HCT116 (cell line): ENCODE data around the gene HMBS. TPM values are rescaled to one million over a fixed set of nuclear protein-coding genes. Genes with fewer than 3 reads are reported as not detected.

ENCODE experiments used
- ATAC-seq: fragments of 200-7000 bp; cut with Tn5 transposase; 2 replicates; pipeline ENCODE4 v1.9.1; 2020; ENCODE audit warnings: mild to moderate bottlenecking, moderate library complexity
- BruUV-seq: library from RNA; stranded (reverse); fragments of 400-500 nt; replicated peaks from 2 replicates; lab custom pipeline; 2021; lab: Mats Ljungman, UMichigan
- CTCF ChIA-PET: fragments of 300-600 bp; sonication (Branson Sonifier 250); formaldehyde crosslinking; loops from one replicate; lab custom pipeline; 2021; ENCODE audit warnings: antibody characterized with exemption; lab: Charles Lee
- POLR2A ChIA-PET: fragments of 300-600, 350-600 bp; sonication (Branson Sonifier 250); formaldehyde crosslinking; loops from one replicate; lab custom pipeline; 2021; ENCODE audit warnings: antibody characterized with exemption; lab: Charles Lee
- RAD21 ChIA-PET, 2 experiments: fragments of 300-600 bp; sonication (Branson Sonifier 250); formaldehyde crosslinking; loops; one replicate each; lab custom pipeline; 2023; ENCODE audit warnings: low total read pairs in 2 of 2; ENCODE audit not compliant: uncharacterized antibody in 2 of 2, unreplicated experiment in 2 of 2, low non-redundant PET in 1 of 2; lab: Charles Lee
- DNase-seq: peaks from one replicate; pipeline ENCODE4 v3.0.0-alpha.2; 2010; ENCODE audit warnings: low read depth, low spot score
- H2AFZ ChIP-seq: fragments of 200-600 bp; shearing (Covaris generic), sonication (generic); 2 replicates; pipeline ENCODE4 v1.6.1; 2017; ENCODE audit warnings: low read depth, mixed run types, mixed read lengths, antibody characterized with exemption, low read length; ENCODE audit not compliant: poor library complexity, severe bottlenecking
- H3K27ac ChIP-seq: 2 replicates; pipeline ENCODE4 v1.5.1; 2012; ENCODE audit warnings: low read depth, low read length
- H3K27me3 ChIP-seq: fragments of 200-600 bp; sonication (generic); 2 replicates; pipeline ENCODE4 v1.6.1; 2016; ENCODE audit warnings: mixed run types, low read length, mixed read lengths; ENCODE audit not compliant: insufficient read depth
- H3K36me3 ChIP-seq, 2 experiments: fragments of 200-500 bp in 1 of 2; fragments of 200-600 bp in 1 of 2; sonication (Bioruptor generic) in 1 of 2; sonication (generic) in 1 of 2; 2 replicates each; pipeline versions ENCODE4 v1.5.1 to v1.6.1; 2014 to 2016; ENCODE audit warnings: low read length in 2 of 2, inconsistent platforms in 1 of 2, mixed read lengths in 1 of 2, mixed run types in 1 of 2; ENCODE audit not compliant: insufficient read depth in 2 of 2, control insufficient read depth in 1 of 2
- H3K4me1 ChIP-seq, 2 experiments: fragments of 200-600 bp in 1 of 2; sonication (generic) in 1 of 2; 2 replicates each; pipeline versions ENCODE4 v1.5.1 to v1.6.1; 2012 to 2017; ENCODE audit warnings: low read length in 2 of 2, inconsistent platforms in 1 of 2, mild to moderate bottlenecking in 1 of 2, mixed read lengths in 1 of 2, mixed run types in 1 of 2, moderate library complexity in 1 of 2; ENCODE audit not compliant: insufficient read depth in 2 of 2, control insufficient read depth in 1 of 2
- H3K4me2 ChIP-seq: fragments of 200-600 bp; sonication (generic); 2 replicates; pipeline ENCODE4 v1.6.1; 2017; ENCODE audit warnings: mixed run types, low read length, mixed read lengths
- H3K4me3 ChIP-seq, 2 experiments: fragments of 200-600 bp in 1 of 2; sonication (generic) in 1 of 2; replicated peaks in 1 of 2; 2 replicates each; pipeline ENCODE4 v1.5.1; 2011 to 2016; ENCODE audit warnings: low read length in 2 of 2, control low read depth in 1 of 2, low read depth in 1 of 2, mild to moderate bottlenecking in 1 of 2, mixed read lengths in 1 of 2, mixed run types in 1 of 2
- H3K79me2 ChIP-seq: fragments of 200-600 bp; sonication (generic); 2 replicates; pipeline ENCODE4 v1.6.1; 2017; ENCODE audit warnings: mild to moderate bottlenecking, mixed run types, low read length, moderate library complexity, mixed read lengths; ENCODE audit not compliant: insufficient read depth
- H3K9ac ChIP-seq: fragments of 200-600 bp; sonication (generic); 2 replicates; pipeline ENCODE4 v1.6.1; 2016; ENCODE audit warnings: low read length, mixed read lengths
- H3K9me2 ChIP-seq: fragments of 200-600 bp; sonication (generic), shearing (Covaris generic); 2 replicates; pipeline ENCODE4 v1.6.1; 2017; ENCODE audit warnings: mixed run types, mild to moderate bottlenecking, moderate library complexity; ENCODE audit not compliant: insufficient read depth
- H3K9me3 ChIP-seq, 2 experiments: fragments of 200-500 bp in 1 of 2; fragments of 200-600 bp in 1 of 2; sonication (Bioruptor generic) in 1 of 2; sonication (generic) in 1 of 2; 2 replicates each; pipeline ENCODE4 v1.6.1; 2014 to 2017; ENCODE audit warnings: low read length in 2 of 2, mixed read lengths in 2 of 2, inconsistent platforms in 1 of 2, low read depth in 1 of 2, mild to moderate bottlenecking in 1 of 2, mixed run types in 1 of 2, moderate library complexity in 1 of 2; ENCODE audit not compliant: control insufficient read depth in 1 of 2, insufficient read depth in 1 of 2
- H4K20me1 ChIP-seq: fragments of 200-600 bp; sonication (generic), shearing (Covaris generic); 2 replicates; pipeline ENCODE4 v1.6.1; 2017; ENCODE audit warnings: mixed run types, mild to moderate bottlenecking, moderate library complexity; ENCODE audit not compliant: insufficient read depth
- CEBPB ChIP-seq: IDR thresholded peaks from 2 replicates; pipeline ENCODE4 v1.6.1; 2012; ENCODE audit warnings: low read depth
- CTCF ChIP-seq, 3 experiments: fragments of 200-600 bp in 1 of 3; sonication (generic) in 1 of 3; IDR thresholded peaks in 2 of 3; conservative IDR thresholded peaks in 1 of 3; 2 replicates each; pipeline ENCODE4 v1.5.1; 2012 to 2017; ENCODE audit warnings: low read depth in 2 of 3, low read length in 2 of 3, antibody characterized with exemption in 1 of 3, borderline replicate concordance in 1 of 3, control low read depth in 1 of 3, mild to moderate bottlenecking in 1 of 3, mixed read lengths in 1 of 3, mixed run types in 1 of 3, moderate library complexity in 1 of 3; ENCODE audit not compliant: insufficient read depth in 1 of 3
- JUND ChIP-seq: IDR thresholded peaks from 2 replicates; pipeline ENCODE4 v1.6.1; 2012
- POLR2A ChIP-seq: IDR thresholded peaks from 2 replicates; pipeline ENCODE4 v1.7.0; 2011; ENCODE audit warnings: borderline replicate concordance; ENCODE audit not compliant: insufficient read depth, insufficient read length; ENCODE audit errors: extremely low read depth
- intact Hi-C: fragments of 100-400 bp; cut with micrococcal nuclease; formaldehyde crosslinking; loops from 2 replicates; pipeline ENCODE4 v1.10.0; 2022
- total RNA-seq: library from RNA; stranded (reverse); gene quantifications from one replicate; pipeline ENCODE4 v1.2.1, GENCODE V29; 2021; ENCODE audit not compliant: unreplicated experiment
- TF ChIP-seq, protein P1 (sequence below): IDR thresholded peaks from 2 replicates; pipeline ENCODE4 v1.6.1; 2012; ENCODE audit warnings: low read depth

Gene HMBS
- total RNA-seq, 1 experiment from 2014 or later = 69.0 TPM

DNA sequence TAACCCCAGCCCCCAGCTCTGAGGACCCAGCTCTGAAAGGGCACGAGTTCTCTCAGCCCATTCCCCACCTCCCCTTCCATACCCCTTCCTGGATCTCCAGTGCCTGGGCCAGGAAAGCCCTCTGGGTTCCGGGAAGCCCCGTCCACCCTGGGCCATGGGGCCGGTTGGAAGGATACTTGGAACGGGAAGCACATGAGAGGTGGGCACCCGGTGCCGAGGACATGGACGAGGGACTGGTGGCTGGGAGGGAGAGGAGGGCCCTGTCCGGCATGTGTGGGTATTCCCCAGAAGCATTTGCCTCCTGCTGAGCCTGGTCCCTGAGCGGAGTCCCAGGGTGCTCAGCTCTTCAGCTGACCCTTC is 31.5 kb downstream of the HMBS start:
- no peak for TF ChIP-seq POLR2A
- Histone ChIP-seq H3K27me3 (no peaks in the 10 kb centered on the region), H3K9me2 (no peaks in the 10 kb centered on the region), H3K36me3 (peaks cover 11 to 19% of the 10 kb centered on the region in 2 experiments; a peak in 2 of 4 replicates), H3K9ac (no peak overlapping the region), H4K20me1 (no peaks in the 10 kb centered on the region), H3K4me1 (peaks cover 4 to 17% of the 10 kb centered on the region in 2 experiments; a peak in 3 of 4 replicates), H3K79me2 (no peaks in the 10 kb centered on the region), H3K4me3 (no peak overlapping the region), H3K4me2 (no peak overlapping the region), H2AFZ (no peak overlapping the region), H3K27ac (no peak overlapping the region), H3K9me3 (no peaks in the 10 kb centered on the region)
- ChIA-PET POLR2A (no interaction called here), RAD21 (no interaction called here), CTCF (no interaction called here)
- no TSS peak for BruUV-seq
- DNase-seq (no peak), ATAC-seq (no peak)
- intact Hi-C loops = no loop called here

GRCh38 chr11:119116601-119117000 is 31.9 kb downstream of the HMBS start:
- no TSS peak for BruUV-seq
- Histone ChIP-seq H3K36me3 (peaks cover 11 to 19% of the 10 kb centered on the region in 2 experiments; a peak in 2 of 4 replicates), H3K9ac (no peak overlapping the region), H3K27me3 (no peaks in the 10 kb centered on the region), H3K27ac (no peak overlapping the region), H3K4me1 (peaks cover 4 to 17% of the 10 kb centered on the region in 2 experiments; a peak in 3 of 4 replicates), H3K9me2 (no peaks in the 10 kb centered on the region), H3K79me2 (peaks cover under 1% of the 10 kb centered on the region; the same call in 1 of the 2 replicates), H3K4me2 (no peak overlapping the region), H3K9me3 (no peaks in the 10 kb centered on the region), H4K20me1 (no peaks in the 10 kb centered on the region), H2AFZ (no peak overlapping the region), H3K4me3 (no peak overlapping the region)
- ATAC-seq (no peak), DNase-seq (no peak)
- ChIA-PET RAD21 (no interaction called here), CTCF (no interaction called here), POLR2A (no interaction called here)
- TF ChIP-seq JUND (no peak), CTCF (IDR thresholded peaks at IDR 0.05 in 2 of 3, conservative IDR thresholded peaks at IDR 0.05 in 1 of 3; ENCODE audit: borderline replicate concordance in 1 of 3, insufficient read depth in 1 of 3, low read depth in 2 of 3, low read length in 2 of 3) (no peak), CEBPB (no peak)
- TF ChIP-seq, protein P1, sequence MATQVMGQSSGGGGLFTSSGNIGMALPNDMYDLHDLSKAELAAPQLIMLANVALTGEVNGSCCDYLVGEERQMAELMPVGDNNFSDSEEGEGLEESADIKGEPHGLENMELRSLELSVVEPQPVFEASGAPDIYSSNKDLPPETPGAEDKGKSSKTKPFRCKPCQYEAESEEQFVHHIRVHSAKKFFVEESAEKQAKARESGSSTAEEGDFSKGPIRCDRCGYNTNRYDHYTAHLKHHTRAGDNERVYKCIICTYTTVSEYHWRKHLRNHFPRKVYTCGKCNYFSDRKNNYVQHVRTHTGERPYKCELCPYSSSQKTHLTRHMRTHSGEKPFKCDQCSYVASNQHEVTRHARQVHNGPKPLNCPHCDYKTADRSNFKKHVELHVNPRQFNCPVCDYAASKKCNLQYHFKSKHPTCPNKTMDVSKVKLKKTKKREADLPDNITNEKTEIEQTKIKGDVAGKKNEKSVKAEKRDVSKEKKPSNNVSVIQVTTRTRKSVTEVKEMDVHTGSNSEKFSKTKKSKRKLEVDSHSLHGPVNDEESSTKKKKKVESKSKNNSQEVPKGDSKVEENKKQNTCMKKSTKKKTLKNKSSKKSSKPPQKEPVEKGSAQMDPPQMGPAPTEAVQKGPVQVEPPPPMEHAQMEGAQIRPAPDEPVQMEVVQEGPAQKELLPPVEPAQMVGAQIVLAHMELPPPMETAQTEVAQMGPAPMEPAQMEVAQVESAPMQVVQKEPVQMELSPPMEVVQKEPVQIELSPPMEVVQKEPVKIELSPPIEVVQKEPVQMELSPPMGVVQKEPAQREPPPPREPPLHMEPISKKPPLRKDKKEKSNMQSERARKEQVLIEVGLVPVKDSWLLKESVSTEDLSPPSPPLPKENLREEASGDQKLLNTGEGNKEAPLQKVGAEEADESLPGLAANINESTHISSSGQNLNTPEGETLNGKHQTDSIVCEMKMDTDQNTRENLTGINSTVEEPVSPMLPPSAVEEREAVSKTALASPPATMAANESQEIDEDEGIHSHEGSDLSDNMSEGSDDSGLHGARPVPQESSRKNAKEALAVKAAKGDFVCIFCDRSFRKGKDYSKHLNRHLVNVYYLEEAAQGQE = no peak
- intact Hi-C loops = no loop called here
